OCI-LY7 (cell line): ENCODE data around the gene ENOX2. TPM values are rescaled to one million over a fixed set of nuclear protein-coding genes. Genes with fewer than 3 reads are reported as not detected.

ENCODE experiments used
- BruUV-seq: library from RNA; stranded (reverse); fragments of 400-500 nt; replicated peaks from 2 replicates; lab custom pipeline; 2021; lab: Mats Ljungman, UMichigan
- CTCF ChIA-PET: fragments of 300-600 bp; sonication (Branson Sonifier 250); formaldehyde crosslinking; loops from one replicate; lab custom pipeline; 2022; ENCODE audit warnings: antibody characterized with exemption; ENCODE audit not compliant: unreplicated experiment; lab: Charles Lee
- POLR2A ChIA-PET: fragments of 300-600 bp; sonication (Branson Sonifier 250); formaldehyde crosslinking; loops from one replicate; lab custom pipeline; 2022; ENCODE audit warnings: antibody characterized with exemption; lab: Charles Lee
- DNase-seq: peaks from one replicate; pipeline ENCODE4 v3.0.0-alpha.2; 2015; ENCODE audit warnings: low spot score
- H2AFZ ChIP-seq: fragments of 200-600 bp; sonication (generic), shearing (Covaris generic); 2 replicates; pipeline ENCODE4 v1.6.1; 2014; ENCODE audit warnings: mild to moderate bottlenecking, antibody characterized with exemption, low read length, moderate library complexity
- H3K27ac ChIP-seq: fragments of 200-600 bp; sonication (generic); 2 replicates; pipeline ENCODE4 v1.5.1; 2014; ENCODE audit warnings: mixed run types, low read depth, mild to moderate bottlenecking, moderate library complexity, low read length, inconsistent platforms; ENCODE audit not compliant: poor library complexity, severe bottlenecking
- H3K36me3 ChIP-seq: fragments of 200-600 bp; sonication (generic); 2 replicates; pipeline ENCODE4 v1.6.1; 2014; ENCODE audit warnings: mild to moderate bottlenecking, antibody characterized with exemption, low read length, moderate library complexity, mixed read lengths; ENCODE audit not compliant: insufficient read depth
- H3K4me1 ChIP-seq: fragments of 200-600 bp; sonication (generic); 2 replicates; pipeline ENCODE4 v1.5.1; 2014; ENCODE audit warnings: mild to moderate bottlenecking, low read length; ENCODE audit not compliant: insufficient read depth, poor library complexity, severe bottlenecking
- H3K4me2 ChIP-seq: fragments of 200-600 bp; sonication (generic); 2 replicates; pipeline ENCODE4 v1.6.1; 2014; ENCODE audit warnings: mild to moderate bottlenecking, low read length
- H3K4me3 ChIP-seq: fragments of 200-600 bp; sonication (generic); 2 replicates; pipeline ENCODE4 v1.5.1; 2014; ENCODE audit warnings: mild to moderate bottlenecking, low read depth, low read length; ENCODE audit not compliant: poor library complexity, severe bottlenecking
- H3K79me2 ChIP-seq: fragments of 200-600 bp; sonication (generic); 2 replicates; pipeline ENCODE4 v1.6.1; 2016; ENCODE audit warnings: low read depth, mild to moderate bottlenecking, low read length, moderate library complexity, mixed read lengths; ENCODE audit not compliant: insufficient read depth
- H3K9me2 ChIP-seq: fragments of 200-600 bp; sonication (generic); 2 replicates; pipeline ENCODE4 v1.6.1; 2016; ENCODE audit warnings: mild to moderate bottlenecking, low read length, mixed read lengths; ENCODE audit not compliant: insufficient read depth
- H3K9me3 ChIP-seq: fragments of 200-600 bp; sonication (generic); 2 replicates; pipeline ENCODE4 v1.6.1; 2014; ENCODE audit warnings: mild to moderate bottlenecking, mixed run types, low read length, mixed read lengths
- H4K20me1 ChIP-seq: fragments of 200-600 bp; sonication (generic); 2 replicates; pipeline ENCODE4 v1.6.1; 2014; ENCODE audit warnings: mild to moderate bottlenecking, antibody characterized with exemption, low read length, moderate library complexity, mixed read lengths; ENCODE audit not compliant: insufficient read depth
- EZH2phosphoT487 ChIP-seq: fragments of 200-600 bp; sonication (generic); IDR thresholded peaks from 2 replicates; pipeline ENCODE4 v1.6.1; 2018; ENCODE audit warnings: low read depth, borderline replicate concordance, mild to moderate bottlenecking, mixed run types, antibody characterized with exemption, low read length, moderate library complexity, mixed read lengths
- intact Hi-C: fragments of 100-400 bp; cut with micrococcal nuclease; formaldehyde crosslinking; loops from one replicate; pipeline ENCODE4 v1.10.0; 2022; ENCODE audit not compliant: unreplicated experiment
- total RNA-seq, 2 experiments: library from RNA; depleted of rRNA in 1 of 2; stranded (reverse); fragments of >200 nt in 1 of 2; shearing (Covaris generic) in 1 of 2; gene quantifications; 2 replicates each; pipeline ENCODE4 v1.2.3, GENCODE V29; 2014 to 2022
- TF ChIP-seq, protein P1 (sequence below): fragments of 200-600 bp; sonication (generic); conservative IDR thresholded peaks from 2 replicates; pipeline ENCODE4 v1.5.1; 2014; ENCODE audit warnings: mild to moderate bottlenecking, antibody characterized with exemption, low read length, moderate library complexity, mixed read lengths

ENOX2 gene
- total RNA-seq, 2 experiments from 2014 or later, result 5.0 to 11.9 TPM

DNA sequence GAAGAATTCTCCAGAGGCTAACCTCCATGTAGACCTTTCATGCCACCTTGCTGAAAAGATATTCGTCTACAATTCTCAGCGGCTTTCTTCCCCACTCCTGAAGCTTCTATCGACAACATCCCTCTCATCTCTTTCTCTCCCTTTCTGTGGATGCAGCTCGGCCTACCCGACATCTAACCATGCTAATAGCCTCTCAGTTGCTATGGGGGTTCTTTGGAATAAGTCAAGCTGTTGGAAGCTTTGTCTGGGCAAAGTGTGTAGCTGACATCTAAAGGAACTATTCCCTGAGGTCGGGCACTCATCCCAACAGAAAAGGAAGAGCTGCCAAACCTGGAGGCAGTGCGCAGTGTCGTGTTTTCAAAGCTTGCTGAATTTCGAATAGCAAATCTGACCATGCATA, 309.1 kb downstream of the ENOX2 start:
- no peak overlapping the region for H3K4me3 ChIP-seq
- CTCF ChIA-PET, result no interaction called here
- POLR2A ChIA-PET, result no interaction called here
- no peaks in the 10 kb centered on the region for H3K36me3 ChIP-seq
- no peak overlapping the region for H2AFZ ChIP-seq
- no peaks in the 10 kb centered on the region for H3K79me2 ChIP-seq
- intact Hi-C loops, result no loop called here
- DNase-seq, result no peak
- H3K9me3 ChIP-seq, result no peaks in the 10 kb centered on the region
- no peaks in the 10 kb centered on the region for H3K4me1 ChIP-seq
- H3K4me2 ChIP-seq, result no peak overlapping the region
- no TSS peak for BruUV-seq
- H3K27ac ChIP-seq, result no peak overlapping the region
- no peaks in the 10 kb centered on the region for H4K20me1 ChIP-seq
- TF ChIP-seq, protein P1, sequence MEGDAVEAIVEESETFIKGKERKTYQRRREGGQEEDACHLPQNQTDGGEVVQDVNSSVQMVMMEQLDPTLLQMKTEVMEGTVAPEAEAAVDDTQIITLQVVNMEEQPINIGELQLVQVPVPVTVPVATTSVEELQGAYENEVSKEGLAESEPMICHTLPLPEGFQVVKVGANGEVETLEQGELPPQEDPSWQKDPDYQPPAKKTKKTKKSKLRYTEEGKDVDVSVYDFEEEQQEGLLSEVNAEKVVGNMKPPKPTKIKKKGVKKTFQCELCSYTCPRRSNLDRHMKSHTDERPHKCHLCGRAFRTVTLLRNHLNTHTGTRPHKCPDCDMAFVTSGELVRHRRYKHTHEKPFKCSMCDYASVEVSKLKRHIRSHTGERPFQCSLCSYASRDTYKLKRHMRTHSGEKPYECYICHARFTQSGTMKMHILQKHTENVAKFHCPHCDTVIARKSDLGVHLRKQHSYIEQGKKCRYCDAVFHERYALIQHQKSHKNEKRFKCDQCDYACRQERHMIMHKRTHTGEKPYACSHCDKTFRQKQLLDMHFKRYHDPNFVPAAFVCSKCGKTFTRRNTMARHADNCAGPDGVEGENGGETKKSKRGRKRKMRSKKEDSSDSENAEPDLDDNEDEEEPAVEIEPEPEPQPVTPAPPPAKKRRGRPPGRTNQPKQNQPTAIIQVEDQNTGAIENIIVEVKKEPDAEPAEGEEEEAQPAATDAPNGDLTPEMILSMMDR, result no peak
- no peak for TF ChIP-seq EZH2phosphoT487
- no peaks in the 10 kb centered on the region for H3K9me2 ChIP-seq

DNA sequence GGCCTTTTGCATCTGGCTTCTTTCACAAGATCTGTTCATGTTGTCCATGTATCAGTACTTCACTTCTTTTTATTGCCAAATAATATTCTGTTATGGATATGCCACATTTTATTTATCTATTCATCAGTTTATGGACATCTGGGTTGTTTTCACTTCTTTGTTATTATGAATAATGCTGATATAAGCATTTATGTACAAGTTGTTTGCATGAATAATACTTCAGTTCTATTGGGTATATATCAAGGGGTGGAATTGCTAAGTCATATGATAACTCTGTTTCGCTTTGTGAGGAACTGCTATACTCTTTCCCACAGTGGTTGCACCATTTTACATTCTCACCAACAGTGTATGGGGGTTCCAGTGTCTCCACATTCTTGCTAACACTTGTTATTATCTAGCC, 310.8 kb downstream of the ENOX2 start:
- no peak for DNase-seq
- ChIA-PET CTCF (no interaction called here), POLR2A (no interaction called here)
- Histone ChIP-seq H3K36me3 (no peaks in the 10 kb centered on the region), H3K9me2 (no peaks in the 10 kb centered on the region), H2AFZ (no peak overlapping the region), H3K4me1 (no peaks in the 10 kb centered on the region), H4K20me1 (no peaks in the 10 kb centered on the region), H3K4me3 (no peak overlapping the region), H3K27ac (no peak overlapping the region), H3K4me2 (no peak overlapping the region), H3K79me2 (no peaks in the 10 kb centered on the region), H3K9me3 (no peaks in the 10 kb centered on the region)
- intact Hi-C loops, result no loop called here
- BruUV-seq, result no TSS peak
- TF ChIP-seq EZH2phosphoT487, result no peak
- TF ChIP-seq, protein P1, result no peak

DNA sequence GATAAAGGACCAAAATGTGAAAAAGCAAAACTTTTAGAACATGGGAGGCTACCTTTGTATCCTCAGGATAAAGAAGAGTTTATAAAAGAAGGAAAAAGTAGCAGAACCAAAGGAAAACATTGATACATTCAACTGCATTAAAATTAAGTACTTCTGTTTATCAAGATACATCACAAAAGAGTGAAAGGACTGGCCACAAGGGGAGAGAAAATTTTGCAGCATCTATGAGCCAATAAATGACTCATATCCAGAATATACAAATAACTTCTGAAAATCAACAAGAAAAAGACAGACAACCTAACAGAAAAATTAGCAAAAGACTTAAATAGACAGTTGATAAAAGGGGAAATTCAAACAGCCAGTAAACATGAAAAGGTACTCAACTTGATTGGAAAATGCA, 324.1 kb downstream of the ENOX2 start:
- Histone ChIP-seq H3K36me3 (no peaks in the 10 kb centered on the region), H3K79me2 (no peaks in the 10 kb centered on the region), H3K4me2 (no peak overlapping the region), H3K9me3 (no peaks in the 10 kb centered on the region), H3K4me3 (no peak overlapping the region), H3K9me2 (no peaks in the 10 kb centered on the region), H3K27ac (no peak overlapping the region), H2AFZ (no peak overlapping the region), H4K20me1 (no peaks in the 10 kb centered on the region), H3K4me1 (no peaks in the 10 kb centered on the region)
- BruUV-seq, result no TSS peak
- TF ChIP-seq EZH2phosphoT487, result no peak
- TF ChIP-seq, protein P1, result no peak
- intact Hi-C loops, result no loop called here
- no peak for DNase-seq
- ChIA-PET POLR2A (no interaction called here), CTCF (no interaction called here)
